WTC11 (cell line): ENCODE measurements around the gene SNX3. TPM values are rescaled to one million over a fixed set of nuclear protein-coding genes. Genes with fewer than 3 reads are reported as not detected.

ENCODE experiments used
- ATAC-seq: fragments of 200-7000 bp; cut with Tn5 transposase; 2 replicates; pipeline ENCODE4 v1.10.0; 2021; ENCODE audit warnings: mild to moderate bottlenecking, moderate library complexity
- CTCF ChIA-PET: fragments of 300-600 bp; sonication (Branson Sonifier 250); formaldehyde crosslinking; loops from one replicate; lab custom pipeline; 2021; ENCODE audit warnings: antibody characterized with exemption; lab: Charles Lee
- POLR2A ChIA-PET: fragments of 350-600 bp; sonication (Branson Sonifier 250); formaldehyde crosslinking; loops from one replicate; lab custom pipeline; 2021; ENCODE audit warnings: antibody characterized with exemption; lab: Charles Lee
- DNase-seq: peaks from one replicate; pipeline ENCODE4 v3.0.0; 2021; ENCODE audit warnings: low spot score
- H3K27ac Mint-ChIP-seq: 2 replicates; pipeline ENCODE4 v1.8.0; 2021; ENCODE audit warnings: mixed read lengths
- H3K27me3 Mint-ChIP-seq: 2 replicates; pipeline ENCODE4 v1.8.0; 2021; ENCODE audit warnings: low read depth, mild to moderate bottlenecking, moderate library complexity, mixed read lengths
- H3K36me3 Mint-ChIP-seq: 2 replicates; pipeline ENCODE4 v1.8.0; 2021; ENCODE audit warnings: mixed read lengths
- H3K4me1 Mint-ChIP-seq: 2 replicates; pipeline ENCODE4 v1.8.0; 2022; ENCODE audit warnings: mixed read lengths
- H3K4me3 Mint-ChIP-seq: 2 replicates; pipeline ENCODE4 v1.8.0; 2021; ENCODE audit warnings: mild to moderate bottlenecking, moderate library complexity, mixed read lengths
- H3K9me3 Mint-ChIP-seq: 2 replicates; pipeline ENCODE4 v1.8.0; 2021; ENCODE audit warnings: mixed read lengths
- FOXJ3 ChIP-seq: sonication (generic); formaldehyde crosslinking; IDR thresholded peaks from 2 replicates; pipeline ENCODE4 v1.9.0; 2021; ENCODE audit warnings: missing genetic modification reagents, mild to moderate bottlenecking, borderline replicate concordance
- GRHL2 ChIP-seq: fragments of 250-450 bp; sonication (Bioruptor Pico); IDR thresholded peaks from 2 replicates; pipeline ENCODE4 v1.8.0; 2022; ENCODE audit warnings: mild to moderate bottlenecking, moderate library complexity; ENCODE audit not compliant: insufficient replicate concordance, severe bottlenecking
- MYBL2 ChIP-seq: sonication (generic); formaldehyde crosslinking; IDR thresholded peaks from 2 replicates; pipeline ENCODE4 v1.8.1; 2023; ENCODE audit warnings: mild to moderate bottlenecking, moderate library complexity, missing genetic modification reagents
- OVOL2 ChIP-seq: fragments of 250-450 bp; sonication (Bioruptor Pico); IDR thresholded peaks from 2 replicates; pipeline ENCODE4 v1.9.0; 2021; ENCODE audit warnings: mild to moderate bottlenecking, borderline replicate concordance
- PRRX2 ChIP-seq: fragments of 250-450 bp; sonication (Bioruptor Pico); IDR thresholded peaks from 2 replicates; pipeline ENCODE4 v1.8.0; 2021; ENCODE audit warnings: mild to moderate bottlenecking
- TEAD4 ChIP-seq: sonication (generic); formaldehyde crosslinking; IDR thresholded peaks from 2 replicates; pipeline ENCODE4 v1.8.0; 2022; ENCODE audit warnings: mild to moderate bottlenecking, missing genetic modification reagents
- ZNF138 ChIP-seq: sonication (generic); formaldehyde crosslinking; conservative IDR thresholded peaks from 2 replicates; pipeline ENCODE4 v1.8.1; 2022; ENCODE audit warnings: mild to moderate bottlenecking, moderate library complexity, missing genetic modification reagents
- ZNF219 ChIP-seq: sonication (generic); formaldehyde crosslinking; IDR thresholded peaks from 2 replicates; pipeline ENCODE4 v1.8.0; 2023; ENCODE audit warnings: missing genetic modification reagents, mild to moderate bottlenecking, borderline replicate concordance
- ZNF396 ChIP-seq: fragments of 250-450 bp; sonication (Bioruptor Pico); IDR thresholded peaks from 2 replicates; pipeline ENCODE4 v1.8.0; 2021; ENCODE audit warnings: mild to moderate bottlenecking, moderate library complexity, borderline replicate concordance
- total RNA-seq: library from RNA; stranded (reverse); gene quantifications from 3 replicates; pipeline ENCODE4 v1.2.3, GENCODE V29; 2021
- TF ChIP-seq, protein P1 (sequence below): sonication (generic); formaldehyde crosslinking; IDR thresholded peaks from 2 replicates; pipeline ENCODE4 v1.8.0; 2023; ENCODE audit warnings: mild to moderate bottlenecking, missing genetic modification reagents
- TF ChIP-seq, protein P2 (sequence below): sonication (generic); formaldehyde crosslinking; IDR thresholded peaks from 2 replicates; pipeline ENCODE4 v1.8.0; 2022; ENCODE audit warnings: mild to moderate bottlenecking, missing genetic modification reagents
- TF ChIP-seq, protein P3 (sequence below): fragments of 250-450 bp; sonication (Bioruptor Pico); IDR thresholded peaks from 2 replicates; pipeline ENCODE4 v1.9.0; 2021; ENCODE audit warnings: mild to moderate bottlenecking, borderline replicate concordance
- TF ChIP-seq, protein P4 (sequence below): fragments of 250-450 bp; sonication (Bioruptor Pico); IDR thresholded peaks from 2 replicates; pipeline ENCODE4 v1.8.0; 2021; ENCODE audit warnings: mild to moderate bottlenecking
- TF ChIP-seq, protein P5 (sequence below): sonication (generic); formaldehyde crosslinking; IDR thresholded peaks from 2 replicates; pipeline ENCODE4 v1.8.0; 2023; ENCODE audit warnings: missing genetic modification reagents
- TF ChIP-seq, protein P6 (sequence below): sonication (generic); formaldehyde crosslinking; conservative IDR thresholded peaks from 2 replicates; pipeline ENCODE4 v1.8.1; 2022; ENCODE audit warnings: mild to moderate bottlenecking, missing genetic modification reagents

Gene SNX3
- total RNA-seq, 1 experiment from 2014 or later = 66.1 TPM

DNA sequence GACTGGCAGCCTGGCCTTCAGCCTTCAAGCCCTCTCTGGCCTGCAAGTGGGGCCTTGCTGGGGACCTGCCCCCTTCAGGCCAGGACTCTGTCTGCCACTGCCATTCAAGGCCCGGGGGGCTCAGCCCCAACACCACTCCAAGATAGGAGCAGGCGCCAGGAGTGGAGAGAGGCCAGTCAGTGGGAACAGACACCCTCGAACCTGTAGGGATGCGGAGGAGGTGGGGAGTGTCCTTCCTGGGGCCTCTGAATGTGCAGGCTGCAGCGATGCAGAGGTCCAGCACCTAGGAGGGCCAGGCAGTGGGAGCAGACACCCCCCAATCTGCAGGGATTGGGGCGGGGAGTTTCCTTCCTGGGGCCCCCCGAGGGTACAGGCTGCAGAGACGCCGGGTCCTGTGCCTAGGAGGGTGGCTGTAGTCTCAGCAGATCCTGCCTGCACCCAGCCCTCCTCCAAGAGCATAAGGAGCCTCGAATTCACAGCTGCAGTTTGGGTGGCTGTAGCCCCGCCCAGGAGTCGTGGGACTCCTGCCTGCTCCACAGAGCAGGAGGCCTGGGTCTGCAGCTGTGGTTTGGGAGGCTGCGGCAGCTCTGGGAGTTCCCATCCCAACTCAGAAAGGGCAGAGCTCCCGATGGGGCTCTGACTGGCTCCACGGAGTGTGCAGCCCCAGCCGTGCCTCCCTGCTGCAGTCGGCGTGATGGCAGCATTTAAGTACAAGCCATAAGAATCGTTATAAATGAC is 61.9 kb downstream of the SNX3 start (continued):
- TF ChIP-seq, protein P1, sequence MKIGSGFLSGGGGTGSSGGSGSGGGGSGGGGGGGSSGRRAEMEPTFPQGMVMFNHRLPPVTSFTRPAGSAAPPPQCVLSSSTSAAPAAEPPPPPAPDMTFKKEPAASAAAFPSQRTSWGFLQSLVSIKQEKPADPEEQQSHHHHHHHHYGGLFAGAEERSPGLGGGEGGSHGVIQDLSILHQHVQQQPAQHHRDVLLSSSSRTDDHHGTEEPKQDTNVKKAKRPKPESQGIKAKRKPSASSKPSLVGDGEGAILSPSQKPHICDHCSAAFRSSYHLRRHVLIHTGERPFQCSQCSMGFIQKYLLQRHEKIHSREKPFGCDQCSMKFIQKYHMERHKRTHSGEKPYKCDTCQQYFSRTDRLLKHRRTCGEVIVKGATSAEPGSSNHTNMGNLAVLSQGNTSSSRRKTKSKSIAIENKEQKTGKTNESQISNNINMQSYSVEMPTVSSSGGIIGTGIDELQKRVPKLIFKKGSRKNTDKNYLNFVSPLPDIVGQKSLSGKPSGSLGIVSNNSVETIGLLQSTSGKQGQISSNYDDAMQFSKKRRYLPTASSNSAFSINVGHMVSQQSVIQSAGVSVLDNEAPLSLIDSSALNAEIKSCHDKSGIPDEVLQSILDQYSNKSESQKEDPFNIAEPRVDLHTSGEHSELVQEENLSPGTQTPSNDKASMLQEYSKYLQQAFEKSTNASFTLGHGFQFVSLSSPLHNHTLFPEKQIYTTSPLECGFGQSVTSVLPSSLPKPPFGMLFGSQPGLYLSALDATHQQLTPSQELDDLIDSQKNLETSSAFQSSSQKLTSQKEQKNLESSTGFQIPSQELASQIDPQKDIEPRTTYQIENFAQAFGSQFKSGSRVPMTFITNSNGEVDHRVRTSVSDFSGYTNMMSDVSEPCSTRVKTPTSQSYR (CRISPR knock-in tag) = no peak
- no peak for TF ChIP-seq OVOL2 (CRISPR knock-in tag)
- no peak for TF ChIP-seq MYBL2 (CRISPR knock-in tag)
- no peak for TF ChIP-seq ZNF396 (CRISPR knock-in tag)
- no peak for TF ChIP-seq GRHL2 (CRISPR knock-in tag)
- TF ChIP-seq, protein P2, sequence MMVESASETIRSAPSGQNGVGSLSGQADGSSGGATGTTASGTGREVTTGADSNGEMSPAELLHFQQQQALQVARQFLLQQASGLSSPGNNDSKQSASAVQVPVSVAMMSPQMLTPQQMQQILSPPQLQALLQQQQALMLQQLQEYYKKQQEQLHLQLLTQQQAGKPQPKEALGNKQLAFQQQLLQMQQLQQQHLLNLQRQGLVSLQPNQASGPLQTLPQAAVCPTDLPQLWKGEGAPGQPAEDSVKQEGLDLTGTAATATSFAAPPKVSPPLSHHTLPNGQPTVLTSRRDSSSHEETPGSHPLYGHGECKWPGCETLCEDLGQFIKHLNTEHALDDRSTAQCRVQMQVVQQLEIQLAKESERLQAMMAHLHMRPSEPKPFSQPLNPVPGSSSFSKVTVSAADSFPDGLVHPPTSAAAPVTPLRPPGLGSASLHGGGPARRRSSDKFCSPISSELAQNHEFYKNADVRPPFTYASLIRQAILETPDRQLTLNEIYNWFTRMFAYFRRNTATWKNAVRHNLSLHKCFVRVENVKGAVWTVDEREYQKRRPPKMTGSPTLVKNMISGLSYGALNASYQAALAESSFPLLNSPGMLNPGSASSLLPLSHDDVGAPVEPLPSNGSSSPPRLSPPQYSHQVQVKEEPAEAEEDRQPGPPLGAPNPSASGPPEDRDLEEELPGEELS (CRISPR knock-in tag) = no peak
- TF ChIP-seq TEAD4 (CRISPR knock-in tag) = no peak
- no peak for TF ChIP-seq ZNF219 (CRISPR knock-in tag)
- TF ChIP-seq, protein P3, sequence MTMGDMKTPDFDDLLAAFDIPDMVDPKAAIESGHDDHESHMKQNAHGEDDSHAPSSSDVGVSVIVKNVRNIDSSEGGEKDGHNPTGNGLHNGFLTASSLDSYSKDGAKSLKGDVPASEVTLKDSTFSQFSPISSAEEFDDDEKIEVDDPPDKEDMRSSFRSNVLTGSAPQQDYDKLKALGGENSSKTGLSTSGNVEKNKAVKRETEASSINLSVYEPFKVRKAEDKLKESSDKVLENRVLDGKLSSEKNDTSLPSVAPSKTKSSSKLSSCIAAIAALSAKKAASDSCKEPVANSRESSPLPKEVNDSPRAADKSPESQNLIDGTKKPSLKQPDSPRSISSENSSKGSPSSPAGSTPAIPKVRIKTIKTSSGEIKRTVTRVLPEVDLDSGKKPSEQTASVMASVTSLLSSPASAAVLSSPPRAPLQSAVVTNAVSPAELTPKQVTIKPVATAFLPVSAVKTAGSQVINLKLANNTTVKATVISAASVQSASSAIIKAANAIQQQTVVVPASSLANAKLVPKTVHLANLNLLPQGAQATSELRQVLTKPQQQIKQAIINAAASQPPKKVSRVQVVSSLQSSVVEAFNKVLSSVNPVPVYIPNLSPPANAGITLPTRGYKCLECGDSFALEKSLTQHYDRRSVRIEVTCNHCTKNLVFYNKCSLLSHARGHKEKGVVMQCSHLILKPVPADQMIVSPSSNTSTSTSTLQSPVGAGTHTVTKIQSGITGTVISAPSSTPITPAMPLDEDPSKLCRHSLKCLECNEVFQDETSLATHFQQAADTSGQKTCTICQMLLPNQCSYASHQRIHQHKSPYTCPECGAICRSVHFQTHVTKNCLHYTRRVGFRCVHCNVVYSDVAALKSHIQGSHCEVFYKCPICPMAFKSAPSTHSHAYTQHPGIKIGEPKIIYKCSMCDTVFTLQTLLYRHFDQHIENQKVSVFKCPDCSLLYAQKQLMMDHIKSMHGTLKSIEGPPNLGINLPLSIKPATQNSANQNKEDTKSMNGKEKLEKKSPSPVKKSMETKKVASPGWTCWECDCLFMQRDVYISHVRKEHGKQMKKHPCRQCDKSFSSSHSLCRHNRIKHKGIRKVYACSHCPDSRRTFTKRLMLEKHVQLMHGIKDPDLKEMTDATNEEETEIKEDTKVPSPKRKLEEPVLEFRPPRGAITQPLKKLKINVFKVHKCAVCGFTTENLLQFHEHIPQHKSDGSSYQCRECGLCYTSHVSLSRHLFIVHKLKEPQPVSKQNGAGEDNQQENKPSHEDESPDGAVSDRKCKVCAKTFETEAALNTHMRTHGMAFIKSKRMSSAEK (CRISPR knock-in tag) = no peak
- TF ChIP-seq, protein P4, sequence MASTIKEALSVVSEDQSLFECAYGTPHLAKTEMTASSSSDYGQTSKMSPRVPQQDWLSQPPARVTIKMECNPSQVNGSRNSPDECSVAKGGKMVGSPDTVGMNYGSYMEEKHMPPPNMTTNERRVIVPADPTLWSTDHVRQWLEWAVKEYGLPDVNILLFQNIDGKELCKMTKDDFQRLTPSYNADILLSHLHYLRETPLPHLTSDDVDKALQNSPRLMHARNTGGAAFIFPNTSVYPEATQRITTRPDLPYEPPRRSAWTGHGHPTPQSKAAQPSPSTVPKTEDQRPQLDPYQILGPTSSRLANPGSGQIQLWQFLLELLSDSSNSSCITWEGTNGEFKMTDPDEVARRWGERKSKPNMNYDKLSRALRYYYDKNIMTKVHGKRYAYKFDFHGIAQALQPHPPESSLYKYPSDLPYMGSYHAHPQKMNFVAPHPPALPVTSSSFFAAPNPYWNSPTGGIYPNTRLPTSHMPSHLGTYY (CRISPR knock-in tag) = no peak

DNA sequence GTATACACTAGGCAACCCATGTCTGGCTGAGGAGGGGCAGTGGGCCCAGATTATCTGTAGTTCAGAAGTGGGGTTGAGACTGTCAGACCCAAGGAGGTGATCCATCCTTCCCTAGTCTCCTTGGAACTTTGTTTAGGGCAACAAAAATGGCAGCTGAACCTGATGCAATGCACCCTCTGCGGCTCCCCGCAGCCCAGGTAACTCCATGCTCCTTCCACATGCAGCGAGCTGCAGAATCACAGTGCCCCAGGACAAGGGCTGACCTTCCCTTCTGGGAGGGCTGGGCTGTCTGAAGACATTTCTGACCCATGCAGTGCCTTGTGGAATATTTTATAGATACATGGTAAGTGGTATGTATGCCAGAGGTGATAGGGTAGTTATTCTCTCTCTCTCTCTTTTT is 65.6 kb downstream of the SNX3 start:
- H3K27ac Mint-ChIP-seq = no peak overlapping the region
- no peak overlapping the region for H3K4me3 Mint-ChIP-seq
- H3K27me3 Mint-ChIP-seq = no peaks in the 10 kb centered on the region; the same call in 1 of the 2 replicates
- ATAC-seq (no peak), DNase-seq (no peak)
- H3K9me3 Mint-ChIP-seq = no peaks in the 10 kb centered on the region
- no peaks in the 10 kb centered on the region for H3K36me3 Mint-ChIP-seq
- ChIA-PET POLR2A (no interaction called here), CTCF (interaction anchor here (1.8 kb wide), 1 partner anchor 20 kb away, joined by 6 read pairs; no protein-coding TSS in a partner anchor)
- no peak for TF ChIP-seq PRRX2 (CRISPR knock-in tag)
- no peaks in the 10 kb centered on the region for H3K4me1 Mint-ChIP-seq

DNA sequence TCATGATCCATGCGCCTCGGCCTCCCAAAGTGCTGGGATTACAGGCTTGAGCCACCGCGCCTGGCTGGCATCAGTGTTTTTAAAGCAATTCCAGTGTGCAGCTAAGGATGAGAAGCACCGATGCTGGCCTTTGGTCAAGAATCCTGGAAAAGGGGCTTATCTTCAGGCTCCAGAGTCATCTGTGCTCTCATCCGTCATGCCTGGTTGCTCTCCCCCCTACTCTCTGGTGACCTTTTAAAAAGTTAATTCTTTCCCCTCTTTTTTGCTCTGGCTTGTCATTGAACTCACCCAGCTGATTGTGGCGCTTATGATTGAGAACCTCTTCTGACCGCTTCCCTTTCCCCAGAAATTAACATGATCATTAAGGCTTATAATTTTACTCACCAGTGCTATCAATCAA is 66.3 kb downstream of the SNX3 start:
- no peak for ATAC-seq
- Mint-ChIP-seq H3K36me3 (no peaks in the 10 kb centered on the region), H3K9me3 (no peaks in the 10 kb centered on the region), H3K27ac (no peak overlapping the region), H3K4me1 (no peaks in the 10 kb centered on the region), H3K4me3 (no peak overlapping the region), H3K27me3 (no peaks in the 10 kb centered on the region; the same call in 1 of the 2 replicates)
- POLR2A ChIA-PET = interaction anchor here (0.5 kb wide), 1 partner anchor 59 kb away, joined by 7 read pairs; no protein-coding TSS in a partner anchor
- no peak for DNase-seq
- TF ChIP-seq ZNF138 (CRISPR knock-in tag) (no peak), FOXJ3 (CRISPR knock-in tag) (no peak), ZNF219 (CRISPR knock-in tag) (no peak)
- TF ChIP-seq, protein P5, sequence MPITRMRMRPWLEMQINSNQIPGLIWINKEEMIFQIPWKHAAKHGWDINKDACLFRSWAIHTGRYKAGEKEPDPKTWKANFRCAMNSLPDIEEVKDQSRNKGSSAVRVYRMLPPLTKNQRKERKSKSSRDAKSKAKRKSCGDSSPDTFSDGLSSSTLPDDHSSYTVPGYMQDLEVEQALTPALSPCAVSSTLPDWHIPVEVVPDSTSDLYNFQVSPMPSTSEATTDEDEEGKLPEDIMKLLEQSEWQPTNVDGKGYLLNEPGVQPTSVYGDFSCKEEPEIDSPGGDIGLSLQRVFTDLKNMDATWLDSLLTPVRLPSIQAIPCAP (CRISPR knock-in tag) = no peak
- TF ChIP-seq, protein P6, sequence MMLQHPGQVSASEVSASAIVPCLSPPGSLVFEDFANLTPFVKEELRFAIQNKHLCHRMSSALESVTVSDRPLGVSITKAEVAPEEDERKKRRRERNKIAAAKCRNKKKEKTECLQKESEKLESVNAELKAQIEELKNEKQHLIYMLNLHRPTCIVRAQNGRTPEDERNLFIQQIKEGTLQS (CRISPR knock-in tag) = no peak
- CTCF ChIA-PET = interaction anchor here (1.8 kb wide), 1 partner anchor 19 kb away, joined by 6 read pairs; no protein-coding TSS in a partner anchor
